ENCODE results near the gene TCP11L2.

DNA sequence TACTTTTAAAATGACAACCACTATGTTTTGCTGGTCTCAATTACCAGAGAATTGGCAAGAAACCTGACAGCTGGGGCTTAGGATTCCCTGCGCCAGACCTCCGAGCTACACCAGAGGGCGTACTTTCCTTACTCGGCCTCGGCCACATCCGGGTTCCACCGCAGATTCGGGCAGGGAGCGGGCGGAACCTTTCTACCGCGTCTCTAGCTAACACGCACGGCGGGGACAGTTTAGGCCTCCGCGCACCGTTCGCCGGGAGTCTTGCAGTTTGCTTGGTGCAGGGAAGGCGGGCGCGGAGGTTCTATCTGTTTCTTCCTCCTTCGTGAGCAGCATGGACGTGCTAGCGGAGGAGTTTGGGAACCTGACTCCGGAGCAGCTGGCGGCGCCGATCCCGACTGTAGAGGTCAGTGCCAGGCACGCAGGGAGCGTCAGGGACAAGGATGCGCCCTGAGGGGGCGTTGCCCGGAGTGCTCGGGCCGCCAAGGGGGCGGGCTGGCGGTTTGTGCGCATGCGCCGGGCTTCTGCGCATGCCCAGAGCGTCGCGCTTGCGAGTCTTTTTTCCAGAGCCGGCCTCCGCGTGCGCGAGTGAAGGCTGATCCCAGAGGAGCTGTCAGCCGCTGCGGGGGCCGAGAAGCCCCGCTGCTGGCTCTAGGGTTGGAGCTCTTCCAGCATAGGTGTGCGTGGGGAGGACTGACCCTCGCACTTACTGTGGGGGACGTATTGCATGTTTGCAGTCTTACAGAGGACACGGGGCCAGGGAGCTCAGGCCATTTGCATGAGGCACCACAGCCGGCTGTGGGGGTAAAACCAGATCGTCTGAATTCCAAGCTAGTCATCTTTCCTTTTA is 55.2 kb downstream of the TCP11L2 start, which contains the start of gene POLR3B:
- TF ChIP-seq EZH2 (IDR thresholded peaks at IDR 0.05; ENCODE audit: insufficient read depth, poor library complexity, severe bottlenecking), result no peak
- TF ChIP-seq EZH2phosphoT487 (IDR thresholded peaks at IDR 0.05; ENCODE audit: insufficient read depth, low read depth), result no peak
